ENCODE measurements around the gene PEDS1. TPM values are rescaled to one million over a fixed set of nuclear protein-coding genes. Genes with fewer than 3 reads are reported as not detected.
A peak's percentile ranks its signal among the peaks of the same experiment; 100 is the strongest.

PEDS1 gene
- total RNA-seq, 4 donors from 2014 or later = 24.1 to 46.3 (median 31.8) TPM

DNA sequence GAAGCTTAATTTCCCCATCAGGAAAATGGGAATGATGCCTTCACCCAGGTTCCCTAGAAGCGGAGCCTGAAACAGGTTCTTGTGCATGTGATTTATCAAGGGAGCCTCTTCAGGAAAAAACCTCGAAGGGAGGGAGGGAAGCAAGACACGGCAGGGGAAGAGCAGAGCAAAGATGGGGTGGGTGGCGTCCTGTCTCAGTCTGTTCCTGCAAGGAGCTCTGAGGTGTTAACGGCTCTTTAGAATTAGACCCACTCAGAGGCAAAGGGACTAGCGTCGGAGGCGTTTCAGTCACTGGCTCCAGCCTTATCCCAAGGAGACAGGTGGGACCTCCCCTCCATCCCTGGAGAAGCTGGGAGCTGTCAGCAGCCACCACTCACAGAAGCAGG lies 25.0 kb downstream of the PEDS1 start:
- no peaks in the 10 kb centered on the region for H3K9me3 ChIP-seq
- no peak for ATAC-seq
- H3K4me1 ChIP-seq = peaks cover 4 to 75% (median 12%) of the 10 kb centered on the region in 3 donors
- peak overlapping the region in 3 of 4 donors; percentile 84 to 89 (median 85) for H3K27ac ChIP-seq
- H3K4me3 ChIP-seq = no peak overlapping the region
- 70 to 77% methylated on average over 2 to 6 of the region's 8 CpGs for WGBS, 2 donors (ENCODE audit: low coverage in 1 of 2)
- peaks cover 0 to 79% of the 10 kb centered on the region in 2 donors for H3K36me3 ChIP-seq
- H3K27me3 ChIP-seq = no peaks in the 10 kb centered on the region
- no peak for TF ChIP-seq POLR2A (IDR thresholded peaks at IDR 0.05)
- TF ChIP-seq EP300 (IDR thresholded peaks at IDR 0.05) = no peak
- no peak for TF ChIP-seq POLR2AphosphoS5 (IDR thresholded peaks at IDR 0.05)
- TF ChIP-seq, protein P1, sequence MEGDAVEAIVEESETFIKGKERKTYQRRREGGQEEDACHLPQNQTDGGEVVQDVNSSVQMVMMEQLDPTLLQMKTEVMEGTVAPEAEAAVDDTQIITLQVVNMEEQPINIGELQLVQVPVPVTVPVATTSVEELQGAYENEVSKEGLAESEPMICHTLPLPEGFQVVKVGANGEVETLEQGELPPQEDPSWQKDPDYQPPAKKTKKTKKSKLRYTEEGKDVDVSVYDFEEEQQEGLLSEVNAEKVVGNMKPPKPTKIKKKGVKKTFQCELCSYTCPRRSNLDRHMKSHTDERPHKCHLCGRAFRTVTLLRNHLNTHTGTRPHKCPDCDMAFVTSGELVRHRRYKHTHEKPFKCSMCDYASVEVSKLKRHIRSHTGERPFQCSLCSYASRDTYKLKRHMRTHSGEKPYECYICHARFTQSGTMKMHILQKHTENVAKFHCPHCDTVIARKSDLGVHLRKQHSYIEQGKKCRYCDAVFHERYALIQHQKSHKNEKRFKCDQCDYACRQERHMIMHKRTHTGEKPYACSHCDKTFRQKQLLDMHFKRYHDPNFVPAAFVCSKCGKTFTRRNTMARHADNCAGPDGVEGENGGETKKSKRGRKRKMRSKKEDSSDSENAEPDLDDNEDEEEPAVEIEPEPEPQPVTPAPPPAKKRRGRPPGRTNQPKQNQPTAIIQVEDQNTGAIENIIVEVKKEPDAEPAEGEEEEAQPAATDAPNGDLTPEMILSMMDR (IDR thresholded peaks at IDR 0.05) = no peak

DNA sequence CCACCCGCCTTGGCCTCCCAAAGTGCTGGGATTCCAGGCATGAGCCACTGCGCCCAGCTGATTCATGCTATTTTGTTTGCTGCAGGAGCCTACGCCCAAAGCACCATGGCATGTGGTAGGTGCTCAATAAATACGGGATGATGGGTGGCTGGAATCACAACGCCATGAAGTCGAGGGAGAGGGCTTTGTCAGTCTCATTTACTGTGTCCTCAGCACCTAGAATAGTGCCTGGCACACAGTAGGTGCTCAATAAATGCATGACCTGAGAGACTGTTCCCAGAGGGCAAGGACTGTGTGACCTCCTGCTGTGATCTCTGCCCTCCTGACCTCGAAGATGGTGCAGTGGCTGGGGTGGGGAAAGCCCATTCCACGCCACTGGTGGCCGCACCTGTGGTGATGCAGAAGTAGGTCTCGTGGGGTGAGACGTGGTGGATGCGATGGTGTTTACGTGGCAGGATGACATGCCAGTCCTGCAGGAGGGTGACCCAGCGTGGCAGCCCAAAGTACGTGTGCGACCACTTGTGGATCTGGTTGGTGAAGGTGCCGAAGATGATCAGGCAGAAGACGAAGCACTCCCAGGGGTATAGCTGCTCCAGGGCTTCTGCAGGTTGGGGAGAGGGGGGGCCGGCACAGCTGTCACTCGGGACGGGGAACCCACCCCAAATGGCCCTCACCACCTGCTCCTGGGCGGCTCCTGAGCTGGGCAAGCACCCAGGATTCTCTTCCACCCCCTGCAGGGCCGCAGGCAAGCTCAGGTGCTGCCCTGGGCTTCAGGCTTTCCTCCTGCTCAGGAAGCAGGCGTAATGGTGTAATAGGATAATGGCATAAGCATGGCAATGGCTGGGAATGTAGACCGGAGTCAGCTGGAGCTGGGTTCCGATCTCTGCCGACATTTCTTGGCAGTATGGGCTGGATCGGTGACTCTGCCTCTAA lies 25.7 kb downstream of the PEDS1 start:
- Histone ChIP-seq H3K9me3 (no peaks in the 10 kb centered on the region), H3K4me3 (no peak overlapping the region), H3K27me3 (no peaks in the 10 kb centered on the region), H3K27ac (peak overlapping the region in 3 of 4 donors; percentile 84 to 89 (median 85)), H3K4me1 (peaks cover 4 to 68% (median 7%) of the 10 kb centered on the region in 3 donors), H3K36me3 (peaks cover 0 to 81% of the 10 kb centered on the region in 2 donors)
- no peak for TF ChIP-seq POLR2AphosphoS5 (IDR thresholded peaks at IDR 0.05)
- no peak for TF ChIP-seq EP300 (IDR thresholded peaks at IDR 0.05)
- TF ChIP-seq, protein P1 (IDR thresholded peaks at IDR 0.05) = no peak
- TF ChIP-seq POLR2A (IDR thresholded peaks at IDR 0.05) = no peak
- ATAC-seq = no peak
- 85 to 89% methylated on average over 4 to 12 of the region's 28 CpGs for WGBS, 2 donors (ENCODE audit: low coverage in 1 of 2)

DNA sequence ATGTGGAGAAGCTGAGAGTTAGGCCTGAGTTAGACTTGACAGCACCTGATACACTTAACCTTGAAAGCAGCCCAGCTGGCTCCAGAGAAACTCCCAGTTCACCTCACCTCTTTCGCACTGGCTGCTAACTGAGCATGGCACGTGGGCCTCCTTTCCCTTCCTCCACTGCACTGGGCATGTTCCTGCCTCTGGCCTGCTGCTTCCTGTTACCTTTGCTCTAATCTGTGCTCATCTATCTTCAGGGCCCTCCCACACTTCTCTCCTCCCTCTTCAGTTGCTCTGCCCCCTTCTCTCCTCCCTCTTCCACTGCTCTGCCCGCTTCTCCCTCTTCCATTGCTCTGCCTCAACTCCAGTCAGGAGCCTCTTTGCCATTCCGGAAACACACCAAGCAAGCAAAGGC lies 26.9 kb downstream of the PEDS1 start:
- 40 to 53% methylated on average over 3 to 4 of the region's 4 CpGs for WGBS, 2 donors (ENCODE audit: low coverage in 1 of 2)

DNA sequence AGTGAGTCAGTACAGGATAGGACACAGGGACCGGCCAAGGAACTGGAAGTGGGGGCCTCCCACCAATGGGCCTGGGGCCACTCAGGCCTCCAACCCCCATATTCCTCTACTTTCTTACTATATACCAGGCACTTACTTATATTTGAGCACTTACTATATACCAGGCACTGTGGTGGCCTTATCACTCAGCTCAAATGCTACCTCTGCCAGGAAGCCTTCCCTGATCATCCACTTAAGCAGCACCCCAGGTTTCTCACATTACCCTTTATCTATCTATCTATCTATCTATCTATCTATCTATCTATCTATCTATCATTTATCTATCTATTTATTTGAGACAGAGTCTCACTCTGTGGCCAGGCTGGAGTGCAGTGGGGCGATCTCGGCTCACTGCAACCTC lies 28.2 kb downstream of the PEDS1 start:
- H3K36me3 ChIP-seq = peaks cover 0 to 65% of the 10 kb centered on the region in 2 donors
- H3K9me3 ChIP-seq = no peaks in the 10 kb centered on the region
- whole genome bisulfite sequencing, 2 donors (ENCODE audit: low coverage in 1 of 2) = 100% methylated on average over 2 to 3 of the region's 3 CpGs

More for the DNA sequence above, 26.9 kb downstream of the PEDS1 start:
- Histone ChIP-seq H3K4me1 (peaks cover 4 to 57% (median 7%) of the 10 kb centered on the region in 3 donors), H3K36me3 (peaks cover 0 to 75% of the 10 kb centered on the region in 2 donors), H3K4me3 (no peak overlapping the region), H3K27ac (peak overlapping the region in 3 of 4 donors; percentile 53 to 85 (median 84)), H3K27me3 (no peaks in the 10 kb centered on the region), H3K9me3 (no peaks in the 10 kb centered on the region)
- ATAC-seq = peak; percentile 51
- TF ChIP-seq POLR2AphosphoS5 (IDR thresholded peaks at IDR 0.05) (peak; percentile 9), POLR2A (IDR thresholded peaks at IDR 0.05) (no peak)

DNA sequence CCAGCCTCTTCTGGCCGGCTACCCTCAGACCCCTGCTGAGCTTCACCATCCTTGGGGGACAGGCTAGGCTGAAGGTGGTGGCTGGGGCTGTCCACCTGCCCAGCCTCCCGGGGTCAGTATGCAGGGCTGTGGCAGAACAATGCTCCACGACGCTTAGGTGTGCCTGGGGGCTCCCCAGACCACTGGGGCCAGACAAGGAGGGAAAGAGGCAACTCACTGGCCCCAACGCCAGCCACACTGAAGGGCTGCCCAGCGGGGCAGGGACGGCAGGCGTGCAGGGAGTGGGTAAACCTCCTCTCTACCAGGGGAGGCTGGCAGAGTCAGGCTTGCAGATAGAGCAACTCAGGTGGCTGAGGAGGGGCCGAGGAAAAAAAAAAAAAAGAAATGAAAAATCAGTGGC lies 29.0 kb downstream of the PEDS1 start:
- TF ChIP-seq POLR2AphosphoS5 (IDR thresholded peaks at IDR 0.05) (no peak), POLR2A (IDR thresholded peaks at IDR 0.05) (no peak), EP300 (IDR thresholded peaks at IDR 0.05) (no peak)
- TF ChIP-seq, protein P1 (IDR thresholded peaks at IDR 0.05) = no peak
- 83 to 89% methylated on average over 2 to 5 of the region's 9 CpGs for WGBS, 2 donors (ENCODE audit: low coverage in 1 of 2)
- no peaks in the 10 kb centered on the region for H3K9me3 ChIP-seq
- H3K27me3 ChIP-seq = no peaks in the 10 kb centered on the region
- peaks cover 0 to 47% (median 3%) of the 10 kb centered on the region in 3 donors for H3K4me1 ChIP-seq
- peaks cover 0 to 64% of the 10 kb centered on the region in 2 donors for H3K36me3 ChIP-seq
- H3K27ac ChIP-seq = peak overlapping the region in 2 of 4 donors; percentile 41 to 85
- no peak for ATAC-seq
- no peak overlapping the region for H3K4me3 ChIP-seq

More for the DNA sequence above, 28.2 kb downstream of the PEDS1 start:
- no peak for TF ChIP-seq EP300 (IDR thresholded peaks at IDR 0.05)
- TF ChIP-seq, protein P1 (IDR thresholded peaks at IDR 0.05) = no peak
- TF ChIP-seq POLR2A (IDR thresholded peaks at IDR 0.05) = no peak
- no peak for TF ChIP-seq POLR2AphosphoS5 (IDR thresholded peaks at IDR 0.05)
- no peaks in the 10 kb centered on the region for H3K27me3 ChIP-seq
- peaks cover 0 to 55% (median 4%) of the 10 kb centered on the region in 3 donors for H3K4me1 ChIP-seq
- H3K4me3 ChIP-seq = no peak overlapping the region
- H3K27ac ChIP-seq = peak overlapping the region in 3 of 4 donors; percentile 26 to 85 (median 84)
- ATAC-seq = no peak

All from gastroesophageal sphincter (tissue), 4 donors.